Measurements from ENCODE around the gene VIPR2.
"Not testable (repeated sequence)": the region's sequence is repeated elsewhere in the genome, so short reads cannot be mapped to it uniquely, and the experiment has no call there.

The VIPR2 gene

GRCh38 chr7:159006610-159007130, 138.0 kb downstream of the VIPR2 start:
- no peak for DNase-seq (ENCODE audit: low read depth in 2 of 2)
- H3K4me3 ChIP-seq (replicated peaks in 1 of 2; ENCODE audit: low read depth in 2 of 2, low read length in 2 of 2), result no peak overlapping the region
- no peak for TF ChIP-seq CTCF (IDR thresholded peaks at IDR 0.05; ENCODE audit: low read depth, low read length)

GRCh38 chr7:159006022-159006609, 138.6 kb downstream of the VIPR2 start:
- not testable (repeated sequence) for DNase-seq (ENCODE audit: low read depth in 2 of 2); H3K4me3 ChIP-seq (replicated peaks in 1 of 2; ENCODE audit: low read depth in 2 of 2, low read length in 2 of 2)

GRCh38 chr7:159005618-159006017, 139.0 kb downstream of the VIPR2 start:
- no peak overlapping the region for H3K4me3 ChIP-seq (replicated peaks in 1 of 2; ENCODE audit: low read depth in 2 of 2, low read length in 2 of 2)
- TF ChIP-seq CTCF (IDR thresholded peaks at IDR 0.05; ENCODE audit: low read depth, low read length), result no peak
- no peak for DNase-seq (ENCODE audit: low read depth in 2 of 2)

- TF ChIP-seq CTCF (IDR thresholded peaks at IDR 0.05; ENCODE audit: low read depth, low read length), result no peak
- no peak overlapping the region for H3K4me3 ChIP-seq (replicated peaks in 1 of 2; ENCODE audit: low read depth in 2 of 2, low read length in 2 of 2)
Observed at GRCh38 chr7:159004411-159004810, 140.3 kb downstream of the VIPR2 start.

GRCh38 chr7:159001811-159002210, 142.9 kb downstream of the VIPR2 start:
- TF ChIP-seq CTCF (IDR thresholded peaks at IDR 0.05; ENCODE audit: low read depth, low read length), result no peak
- no peak overlapping the region for H3K4me3 ChIP-seq (replicated peaks in 1 of 2; ENCODE audit: low read depth in 2 of 2, low read length in 2 of 2)
- no peak for DNase-seq (ENCODE audit: low read depth in 2 of 2)

More at GRCh38 chr7:159004411-159004810, 140.3 kb downstream of the VIPR2 start:
- DNase-seq (ENCODE audit: low read depth in 2 of 2), result no peak

GRCh38 chr7:159000859-159001435, 143.7 kb downstream of the VIPR2 start:
- TF ChIP-seq CTCF (IDR thresholded peaks at IDR 0.05; ENCODE audit: low read depth, low read length), result no peak
- no peak for DNase-seq (ENCODE audit: low read depth in 2 of 2)
- no peak overlapping the region for H3K4me3 ChIP-seq (replicated peaks in 1 of 2; ENCODE audit: low read depth in 2 of 2, low read length in 2 of 2)

GRCh38 chr7:159000070-159000469, 144.6 kb downstream of the VIPR2 start:
- H3K4me3 ChIP-seq (replicated peaks in 1 of 2; ENCODE audit: low read depth in 2 of 2, low read length in 2 of 2), result no peak overlapping the region
- TF ChIP-seq CTCF (IDR thresholded peaks at IDR 0.05; ENCODE audit: low read depth, low read length), result no peak
- no peak for DNase-seq (ENCODE audit: low read depth in 2 of 2)
